CD4-positive, alpha-beta T cell (primary cell): ENCODE measurements around the gene SHH. TPM values are rescaled to one million over a fixed set of nuclear protein-coding genes. Genes with fewer than 3 reads are reported as not detected.

Experiments used
- ATAC-seq: fragments of 200-7000 bp; cut with Tn5 transposase; one replicate; pipeline ENCODE4 v1.10.0; 2022; ENCODE audit warnings: mild to moderate bottlenecking; ENCODE audit not compliant: poor library complexity
- CTCF ChIA-PET: fragments of 350-600 bp; sonication (Branson Sonifier 250); formaldehyde crosslinking; loops from one replicate; lab custom pipeline; 2021; ENCODE audit warnings: antibody characterized with exemption, inconsistent platforms; lab: Charles Lee
- POLR2A ChIA-PET: fragments of 350-600 bp; sonication (Branson Sonifier 250); formaldehyde crosslinking; loops from one replicate; lab custom pipeline; 2021; ENCODE audit warnings: antibody characterized with exemption, inconsistent platforms; lab: Charles Lee
- DNase-seq, 14 experiments: peaks; one replicate each; pipeline ENCODE4 v3.0.0-alpha.2; 2013 to 2020; ENCODE audit warnings: mixed read lengths in 2 of 14
- H3K27ac ChIP-seq, 2 donors: one replicate each; pipeline versions ENCODE4 v1.5.1 to v1.7.0; 2013; ENCODE audit warnings: low read length in 2 of 2, low read depth in 1 of 2, mild to moderate bottlenecking in 1 of 2
- H3K27me3 ChIP-seq, 2 experiments: 1 replicate in 1 of 2; 2 replicates in 1 of 2; pipeline versions ENCODE4 v1.6.1 to v1.7.0; 2013; ENCODE audit warnings: low read length in 2 of 2, control low read depth in 1 of 2, mild to moderate bottlenecking in 1 of 2, moderate library complexity in 1 of 2; ENCODE audit not compliant: insufficient read depth in 2 of 2, control insufficient read depth in 1 of 2
- H3K36me3 ChIP-seq: one replicate; pipeline ENCODE4 v1.6.1; 2013; ENCODE audit warnings: low read length, control low read depth; ENCODE audit not compliant: insufficient read depth
- H3K4me1 ChIP-seq: one replicate; pipeline ENCODE4 v1.6.1; 2013; ENCODE audit warnings: low read length, control low read depth; ENCODE audit not compliant: insufficient read depth
- H3K4me3 ChIP-seq: one replicate; pipeline ENCODE4 v1.5.1; 2013; ENCODE audit warnings: mild to moderate bottlenecking, low read length, moderate library complexity
- H3K9me3 ChIP-seq, 2 experiments: 1 replicate in 1 of 2; 2 replicates in 1 of 2; pipeline versions ENCODE4 v1.6.1 to v1.7.0; 2013; ENCODE audit warnings: low read length in 2 of 2, mild to moderate bottlenecking in 2 of 2, control low read depth in 1 of 2, moderate library complexity in 1 of 2; ENCODE audit not compliant: control insufficient read depth in 1 of 2, insufficient read depth in 1 of 2
- H3K27ac Mint-ChIP-seq: one replicate; pipeline ENCODE4 v1.8.0; 2020; ENCODE audit warnings: mixed read lengths
- H3K27me3 Mint-ChIP-seq: one replicate; pipeline ENCODE4 v1.8.0; 2021; ENCODE audit warnings: mixed read lengths
- H3K36me3 Mint-ChIP-seq: one replicate; pipeline ENCODE4 v1.8.0; 2021; ENCODE audit warnings: low read depth, mixed read lengths
- H3K4me1 Mint-ChIP-seq: one replicate; pipeline ENCODE4 v1.8.0; 2021; ENCODE audit warnings: low read depth, mixed read lengths
- H3K4me3 Mint-ChIP-seq: one replicate; pipeline ENCODE4 v1.8.0; 2020; ENCODE audit warnings: mild to moderate bottlenecking, mixed read lengths
- H3K9me3 Mint-ChIP-seq: one replicate; pipeline ENCODE4 v1.8.0; 2020; ENCODE audit warnings: mixed read lengths
- intact Hi-C, 2 experiments: fragments of 100-400 bp; cut with DNase I in 1 of 2; cut with micrococcal nuclease in 1 of 2; formaldehyde crosslinking; loops; one replicate each; pipeline versions ENCODE4 v1.15.1 to v1.9.0; 2023 to 2025; cut with DNase I, micrococcal nuclease
- total RNA-seq, 174 experiments: library from RNA in 2 of 174; stranded (reverse) in 2 of 174; gene quantifications; one replicate each; pipeline ENCODE4 v1.2.3 and lab custom pipeline; 2021 to 2026
- TF ChIP-seq, protein P1 (sequence below): fragments of 200-600 bp; IDR thresholded peaks from one replicate; pipeline ENCODE4 v1.8.0; 2022; ENCODE audit warnings: antibody characterized with exemption, mild to moderate bottlenecking

Gene SHH
- total RNA-seq, 2 experiments from 2014 or later = not detected

DNA sequence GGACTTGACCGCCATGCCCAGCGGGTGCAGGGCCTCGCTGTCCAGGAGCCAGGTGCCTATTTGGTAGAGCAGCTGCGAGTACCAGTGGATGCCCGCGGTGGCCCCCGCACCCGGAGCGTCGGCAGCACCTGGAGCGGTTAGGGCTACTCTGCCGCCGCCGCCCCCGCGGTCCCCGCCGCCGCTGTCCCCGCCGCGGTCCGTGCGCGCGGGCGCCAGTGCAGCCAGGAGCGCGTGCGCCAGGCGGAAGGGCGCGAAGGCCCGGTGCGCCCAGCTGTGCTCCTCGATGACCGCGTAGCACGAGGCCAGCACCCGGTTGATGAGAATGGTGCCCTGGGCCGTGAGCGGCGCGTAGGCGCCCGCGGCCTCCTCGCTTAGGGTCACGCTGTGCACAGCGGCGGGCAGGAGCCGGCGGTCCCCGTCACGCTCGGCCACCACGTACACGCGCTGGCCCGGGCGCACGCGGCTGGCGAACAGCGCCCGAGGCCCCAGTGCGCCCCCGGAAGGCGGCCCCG is 9.3 kb downstream of the SHH start:
- intact Hi-C loops = no loop called here
- H3K27me3 ChIP-seq = peaks cover 42 to 75% of the 10 kb centered on the region in 2 experiments
- no peak overlapping the region for H3K27ac Mint-ChIP-seq

DNA sequence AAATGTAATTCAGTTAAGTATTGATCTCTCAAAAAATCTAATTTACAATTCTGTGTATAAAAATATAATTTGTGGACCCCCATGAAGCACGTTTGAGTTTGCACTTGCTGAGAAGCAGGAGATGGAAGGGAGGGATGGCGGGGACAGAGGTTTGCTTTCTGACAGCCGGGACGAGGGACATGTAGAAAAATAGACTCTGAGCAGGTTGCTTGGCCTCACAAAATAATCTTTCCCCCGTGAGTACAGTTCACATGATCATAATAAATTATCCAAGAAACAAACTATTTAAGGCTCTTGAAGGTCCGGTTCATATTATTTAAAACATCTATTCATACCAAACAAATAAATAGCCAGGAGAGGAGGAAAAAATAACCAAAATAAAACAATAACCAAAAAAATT is 10.0 kb downstream of the SHH start:
- Mint-ChIP-seq H3K9me3 (no peaks in the 10 kb centered on the region), H3K4me1 (peaks cover 4% of the 10 kb centered on the region), H3K27me3 (peaks cover 67% of the 10 kb centered on the region), H3K27ac (no peak overlapping the region), H3K4me3 (no peak overlapping the region), H3K36me3 (no peaks in the 10 kb centered on the region)
- no peaks in the 10 kb centered on the region for H3K36me3 ChIP-seq
- TF ChIP-seq, protein P1, sequence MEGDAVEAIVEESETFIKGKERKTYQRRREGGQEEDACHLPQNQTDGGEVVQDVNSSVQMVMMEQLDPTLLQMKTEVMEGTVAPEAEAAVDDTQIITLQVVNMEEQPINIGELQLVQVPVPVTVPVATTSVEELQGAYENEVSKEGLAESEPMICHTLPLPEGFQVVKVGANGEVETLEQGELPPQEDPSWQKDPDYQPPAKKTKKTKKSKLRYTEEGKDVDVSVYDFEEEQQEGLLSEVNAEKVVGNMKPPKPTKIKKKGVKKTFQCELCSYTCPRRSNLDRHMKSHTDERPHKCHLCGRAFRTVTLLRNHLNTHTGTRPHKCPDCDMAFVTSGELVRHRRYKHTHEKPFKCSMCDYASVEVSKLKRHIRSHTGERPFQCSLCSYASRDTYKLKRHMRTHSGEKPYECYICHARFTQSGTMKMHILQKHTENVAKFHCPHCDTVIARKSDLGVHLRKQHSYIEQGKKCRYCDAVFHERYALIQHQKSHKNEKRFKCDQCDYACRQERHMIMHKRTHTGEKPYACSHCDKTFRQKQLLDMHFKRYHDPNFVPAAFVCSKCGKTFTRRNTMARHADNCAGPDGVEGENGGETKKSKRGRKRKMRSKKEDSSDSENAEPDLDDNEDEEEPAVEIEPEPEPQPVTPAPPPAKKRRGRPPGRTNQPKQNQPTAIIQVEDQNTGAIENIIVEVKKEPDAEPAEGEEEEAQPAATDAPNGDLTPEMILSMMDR = no peak
- H3K27ac ChIP-seq = no peak overlapping the region
- CTCF ChIA-PET = no interaction called here
- peaks cover 34% of the 10 kb centered on the region for H3K4me1 ChIP-seq
- intact Hi-C loops = no loop called here
- POLR2A ChIA-PET = no interaction called here
- no peak overlapping the region for H3K4me3 ChIP-seq
- peaks cover 42 to 72% of the 10 kb centered on the region in 2 experiments for H3K27me3 ChIP-seq
- peaks cover 0 to 14% of the 10 kb centered on the region in 2 experiments for H3K9me3 ChIP-seq
- no peak for DNase-seq
- ATAC-seq = no peak

More for the DNA sequence above, 9.3 kb downstream of the SHH start:
- ChIA-PET POLR2A (no interaction called here), CTCF (no interaction called here)
- Histone ChIP-seq H3K4me1 (peaks cover 36% of the 10 kb centered on the region), H3K36me3 (no peaks in the 10 kb centered on the region), H3K4me3 (no peak overlapping the region), H3K27ac (no peak overlapping the region), H3K9me3 (peaks cover 0 to 14% of the 10 kb centered on the region in 2 experiments)
- Mint-ChIP-seq H3K9me3 (no peaks in the 10 kb centered on the region), H3K36me3 (no peaks in the 10 kb centered on the region), H3K27me3 (peaks cover 73% of the 10 kb centered on the region), H3K4me1 (peaks cover 4% of the 10 kb centered on the region), H3K4me3 (no peak overlapping the region)
- no peak for DNase-seq
- no peak for ATAC-seq
- TF ChIP-seq, protein P1 = no peak

- Histone ChIP-seq H3K4me1 (peaks cover 28% of the 10 kb centered on the region), H3K27me3 (peaks cover 40 to 69% of the 10 kb centered on the region in 2 experiments), H3K27ac (no peak overlapping the region), H3K9me3 (peaks cover 0 to 7% of the 10 kb centered on the region in 2 experiments), H3K36me3 (no peaks in the 10 kb centered on the region), H3K4me3 (no peak overlapping the region)
- TF ChIP-seq, protein P1 = no peak
- Mint-ChIP-seq H3K4me1 (peaks cover 4% of the 10 kb centered on the region), H3K27ac (no peak overlapping the region), H3K9me3 (no peaks in the 10 kb centered on the region), H3K4me3 (no peak overlapping the region), H3K36me3 (no peaks in the 10 kb centered on the region), H3K27me3 (peaks cover 55% of the 10 kb centered on the region)
- ATAC-seq (no peak), DNase-seq (no peak)
- ChIA-PET CTCF (no interaction called here), POLR2A (no interaction called here)
- intact Hi-C loops = no loop called here
These were observed 11.5 kb downstream of the SHH start for GRCh38 chr7:155800741-155801267.
